ENCODE measurements around the gene DNASE2B.

Gene DNASE2B

GRCh38 chr1:84376000-84376910, 22.0 kb upstream of the DNASE2B start:
- DNase-seq: no peak

GRCh38 chr1:84377480-84378095, 20.7 kb upstream of the DNASE2B start:
- DNase-seq: no peak

GRCh38 chr1:84379138-84379916, 19.0 kb upstream of the DNASE2B start:
- no peak for DNase-seq

GRCh38 chr1:84379917-84380180, 18.4 kb upstream of the DNASE2B start:
- no peak for DNase-seq

GRCh38 chr1:84382127-84382526, 16.2 kb upstream of the DNASE2B start:
- DNase-seq: no peak

GRCh38 chr1:84385347-84385746, 12.9 kb upstream of the DNASE2B start:
- no peak for DNase-seq

GRCh38 chr1:84386716-84387479, 11.4 kb upstream of the DNASE2B start:
- no peak for DNase-seq

- DNase-seq: no peak
These were observed 10.7 kb upstream of the DNASE2B start for GRCh38 chr1:84387480-84388163.

- DNase-seq: no peak
These were observed 8.1 kb upstream of the DNASE2B start for GRCh38 chr1:84390226-84390625.

- DNase-seq: no peak
These were observed 2.9 kb downstream of the DNASE2B start for GRCh38 chr1:84401156-84401555.

GRCh38 chr1:84402060-84402459, 3.8 kb downstream of the DNASE2B start:
- DNase-seq: no peak

- DNase-seq: no peak
These were observed 4.2 kb downstream of the DNASE2B start for GRCh38 chr1:84402501-84402900.

- no peak for DNase-seq
These were observed 5.1 kb downstream of the DNASE2B start for GRCh38 chr1:84403347-84403746.

- no peak for DNase-seq
These were observed 8.1 kb downstream of the DNASE2B start for GRCh38 chr1:84406346-84406861.

- no peak for DNase-seq
These were observed 9.2 kb downstream of the DNASE2B start for GRCh38 chr1:84407524-84407923.

- DNase-seq: no peak
These were observed 9.7 kb downstream of the DNASE2B start for GRCh38 chr1:84407958-84408422.

GRCh38 chr1:84409888-84410287, 11.6 kb downstream of the DNASE2B start:
- DNase-seq: no peak

- no peak for DNase-seq
These were observed 12.2 kb downstream of the DNASE2B start for GRCh38 chr1:84410328-84411095.

GRCh38 chr1:84412316-84412942, 14.1 kb downstream of the DNASE2B start:
- DNase-seq: peak; percentile 29 to 44

- no peak for DNase-seq
These were observed 17.1 kb downstream of the DNASE2B start for GRCh38 chr1:84415396-84415795.

GRCh38 chr1:84422909-84423308, 24.6 kb downstream of the DNASE2B start:
- DNase-seq: no peak

All from NCI-H187 (cell line).